MCF 10A (cell line): ENCODE data around the gene ACE. TPM values are rescaled to one million over a fixed set of nuclear protein-coding genes. Genes with fewer than 3 reads are reported as not detected.

Experiments
- BruUV-seq: library from RNA; stranded (reverse); fragments of 400-500 nt; replicated peaks from 2 replicates; lab custom pipeline; 2021; lab: Mats Ljungman, UMichigan
- CTCF ChIA-PET: fragments of 300-600 bp; sonication (Branson Sonifier 250); formaldehyde crosslinking; extraction: SDS; loops from one replicate; lab custom pipeline; 2021; ENCODE audit warnings: antibody characterized with exemption, inconsistent platforms; lab: Yijun Ruan, JAX
- POLR2A ChIA-PET: fragments of 300-600, 350-650 bp; sonication (Branson Sonifier 250); formaldehyde crosslinking; extraction: SDS; loops from one replicate; lab custom pipeline; 2020; ENCODE audit warnings: antibody characterized with exemption, inconsistent platforms; lab: Yijun Ruan, JAX
- DNase-seq: peaks from one replicate; pipeline ENCODE4 v3.0.0-alpha.2; 2018; ENCODE audit not compliant: unreplicated experiment
- H3K27ac Mint-ChIP-seq: one replicate; pipeline ENCODE4 v1.8.0; 2022; ENCODE audit warnings: mild to moderate bottlenecking, low read depth, mixed read lengths; ENCODE audit not compliant: unreplicated experiment
- H3K27me3 Mint-ChIP-seq: one replicate; pipeline ENCODE4 v1.8.0; 2022; ENCODE audit warnings: mixed read lengths; ENCODE audit not compliant: insufficient read depth, unreplicated experiment
- H3K36me3 Mint-ChIP-seq: one replicate; pipeline ENCODE4 v1.8.0; 2022; ENCODE audit warnings: mild to moderate bottlenecking, moderate library complexity, mixed read lengths; ENCODE audit not compliant: insufficient read depth, unreplicated experiment
- H3K4me1 Mint-ChIP-seq: one replicate; pipeline ENCODE4 v1.8.0; 2022; ENCODE audit warnings: mixed read lengths; ENCODE audit not compliant: insufficient read depth, unreplicated experiment
- H3K4me3 Mint-ChIP-seq: one replicate; pipeline ENCODE4 v1.8.0; 2022; ENCODE audit warnings: mild to moderate bottlenecking, moderate library complexity, mixed read lengths; ENCODE audit not compliant: unreplicated experiment
- H3K9me3 Mint-ChIP-seq: one replicate; pipeline ENCODE4 v1.8.0; 2022; ENCODE audit warnings: mixed read lengths; ENCODE audit not compliant: unreplicated experiment
- intact Hi-C: fragments of 100-400 bp; cut with micrococcal nuclease; formaldehyde crosslinking; loops from 2 replicates; pipeline ENCODE4 v1.14.1; 2022
- total RNA-seq: library from RNA; stranded (reverse); gene quantifications from 2 replicates; pipeline ENCODE4 v1.2.3, GENCODE V29; 2022
- TF ChIP-seq, protein P1 (sequence below): fragments of 200-600 bp; IDR thresholded peaks from one replicate; pipeline ENCODE4 v1.8.0; 2022; ENCODE audit warnings: antibody characterized with exemption, mild to moderate bottlenecking; ENCODE audit not compliant: unreplicated experiment

The ACE gene
- total RNA-seq, 1 experiment from 2014 or later, result 0.30 TPM

DNA sequence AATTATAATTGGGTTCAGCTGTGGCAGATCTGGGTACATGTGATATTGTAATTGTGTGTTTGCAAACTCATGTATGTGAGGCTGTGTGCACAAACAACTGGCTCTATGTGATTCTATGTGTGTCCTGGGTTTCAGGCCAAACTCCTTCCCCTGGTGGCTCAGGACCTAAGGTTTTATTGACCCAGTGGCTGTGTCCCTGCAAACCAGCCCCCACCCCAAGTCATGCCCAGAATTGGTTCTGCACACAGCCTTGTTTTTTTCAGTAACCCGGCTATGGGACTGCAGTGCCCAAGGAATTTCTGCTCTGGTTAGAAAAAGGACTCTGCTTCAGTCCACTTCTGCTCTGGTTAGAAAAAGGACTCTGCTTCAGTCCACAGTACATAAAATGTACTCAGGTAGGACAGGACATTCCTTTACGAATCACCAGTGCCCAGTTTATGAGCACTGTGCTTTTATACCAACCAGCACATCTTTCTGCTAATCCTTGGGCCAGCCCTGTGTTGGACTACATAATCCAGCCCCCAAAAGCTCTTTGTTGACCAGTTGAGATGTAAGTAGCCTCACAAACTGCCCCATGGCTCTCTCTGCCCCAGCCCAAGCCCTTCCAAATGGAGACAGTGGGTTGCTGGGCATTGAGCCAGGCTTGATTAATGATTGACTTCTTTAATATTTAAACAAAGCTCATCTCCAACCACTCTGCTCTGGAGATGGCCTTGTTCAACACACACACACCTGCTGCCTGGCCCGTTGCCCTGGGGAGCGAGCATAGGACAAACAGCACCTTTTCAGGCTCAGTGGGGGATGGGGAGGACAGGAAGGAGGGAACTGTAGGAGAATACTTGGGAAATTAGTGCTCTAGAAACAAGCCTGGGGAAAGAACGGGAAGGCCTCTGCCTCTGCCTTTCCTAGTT lies 43.4 kb downstream of the ACE start:
- intact Hi-C loops, result no loop called here

DNA sequence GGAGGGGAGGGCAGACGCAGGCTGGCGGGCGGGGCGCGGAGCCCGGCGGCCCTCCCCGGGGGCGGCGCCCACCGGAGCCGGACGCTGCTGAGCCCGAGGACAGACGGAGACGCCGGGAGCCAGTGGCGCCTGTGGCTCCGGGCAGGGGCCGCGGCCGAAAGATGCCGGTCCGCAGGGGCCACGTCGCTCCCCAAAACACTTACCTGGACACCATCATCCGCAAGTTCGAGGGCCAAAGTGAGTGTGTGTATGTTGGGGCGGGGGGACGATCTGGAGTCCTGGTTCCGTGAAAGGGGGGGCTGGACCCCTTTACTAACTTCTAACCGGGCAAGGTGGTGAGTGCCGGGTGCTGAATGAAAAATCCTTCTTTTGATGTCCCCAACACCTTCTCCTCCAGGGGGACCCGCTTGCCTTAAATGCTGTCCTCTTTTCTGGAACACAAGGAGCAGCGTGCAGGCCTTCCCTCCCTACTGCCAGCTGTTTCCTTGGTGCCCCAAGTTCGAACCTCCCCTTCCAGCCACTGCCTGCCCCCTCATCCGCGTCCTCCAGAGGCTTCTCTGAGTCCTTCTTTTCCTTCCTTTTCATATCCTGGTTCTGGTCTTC lies 46.5 kb downstream of the ACE start, which contains the start of gene KCNH6:
KCNH6 (plus strand) TSS at position 106 of the 603 bp plus-strand sequence; CDS start at position 162, 56 bp downstream.
- TF ChIP-seq, protein P1, sequence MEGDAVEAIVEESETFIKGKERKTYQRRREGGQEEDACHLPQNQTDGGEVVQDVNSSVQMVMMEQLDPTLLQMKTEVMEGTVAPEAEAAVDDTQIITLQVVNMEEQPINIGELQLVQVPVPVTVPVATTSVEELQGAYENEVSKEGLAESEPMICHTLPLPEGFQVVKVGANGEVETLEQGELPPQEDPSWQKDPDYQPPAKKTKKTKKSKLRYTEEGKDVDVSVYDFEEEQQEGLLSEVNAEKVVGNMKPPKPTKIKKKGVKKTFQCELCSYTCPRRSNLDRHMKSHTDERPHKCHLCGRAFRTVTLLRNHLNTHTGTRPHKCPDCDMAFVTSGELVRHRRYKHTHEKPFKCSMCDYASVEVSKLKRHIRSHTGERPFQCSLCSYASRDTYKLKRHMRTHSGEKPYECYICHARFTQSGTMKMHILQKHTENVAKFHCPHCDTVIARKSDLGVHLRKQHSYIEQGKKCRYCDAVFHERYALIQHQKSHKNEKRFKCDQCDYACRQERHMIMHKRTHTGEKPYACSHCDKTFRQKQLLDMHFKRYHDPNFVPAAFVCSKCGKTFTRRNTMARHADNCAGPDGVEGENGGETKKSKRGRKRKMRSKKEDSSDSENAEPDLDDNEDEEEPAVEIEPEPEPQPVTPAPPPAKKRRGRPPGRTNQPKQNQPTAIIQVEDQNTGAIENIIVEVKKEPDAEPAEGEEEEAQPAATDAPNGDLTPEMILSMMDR, result no peak
- intact Hi-C loops, result no loop called here
- Mint-ChIP-seq H3K4me1 (no peaks in the 10 kb centered on the region), H3K4me3 (peak within 1 kb of the TSS; percentile 4), H3K27me3 (peaks cover 37% of the 10 kb centered on the region), H3K36me3 (no peaks in the 10 kb centered on the region), H3K27ac (no peak within 1 kb of the TSS), H3K9me3 (no peaks in the 10 kb centered on the region)
- no peak for DNase-seq
- ChIA-PET CTCF (no interaction called here), POLR2A (interaction anchor here (1.1 to 1.9 kb wide), 2 partner anchors 15 to 27 kb away, joined by 4 to 8 read pairs; partner anchors contain the start of gene DCAF7)
- no TSS peak for BruUV-seq

More for the DNA sequence above, 43.4 kb downstream of the ACE start:
- ChIA-PET POLR2A (no interaction called here), CTCF (no interaction called here)
- DNase-seq, result no peak
- no TSS peak for BruUV-seq
- Mint-ChIP-seq H3K27me3 (peaks cover 29% of the 10 kb centered on the region), H3K27ac (no peak overlapping the region), H3K9me3 (no peaks in the 10 kb centered on the region), H3K4me1 (no peaks in the 10 kb centered on the region), H3K4me3 (no peak overlapping the region), H3K36me3 (no peaks in the 10 kb centered on the region)
- TF ChIP-seq, protein P1, result no peak

DNA sequence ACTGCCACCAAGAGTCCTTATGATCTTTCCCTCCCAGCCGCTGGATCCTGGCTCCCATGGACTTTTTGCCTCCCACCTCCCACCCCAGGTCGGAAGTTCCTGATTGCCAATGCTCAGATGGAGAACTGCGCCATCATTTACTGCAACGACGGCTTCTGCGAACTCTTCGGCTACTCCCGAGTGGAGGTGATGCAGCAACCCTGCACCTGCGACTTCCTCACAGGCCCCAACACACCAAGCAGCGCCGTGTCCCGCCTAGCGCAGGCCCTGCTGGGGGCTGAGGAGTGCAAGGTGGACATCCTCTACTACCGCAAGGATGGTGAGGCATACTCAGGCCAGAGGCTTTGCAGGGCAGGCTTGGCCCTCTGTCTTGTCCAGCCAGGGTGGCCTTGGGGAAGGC lies 47.2 kb downstream of the ACE start:
- CTCF ChIA-PET, result interaction anchor here (1.0 kb wide), 1 partner anchor 78 kb away, joined by 5 read pairs; the partner anchor contains the start of gene CYB561
- DNase-seq, result no peak
- H3K36me3 Mint-ChIP-seq, result no peaks in the 10 kb centered on the region
- POLR2A ChIA-PET, result no interaction called here
- H3K4me3 Mint-ChIP-seq, result peak overlapping the region; percentile 4
- H3K9me3 Mint-ChIP-seq, result no peaks in the 10 kb centered on the region
- TF ChIP-seq, protein P1, result no peak
- no peak overlapping the region for H3K27ac Mint-ChIP-seq
- no peaks in the 10 kb centered on the region for H3K4me1 Mint-ChIP-seq
- peaks cover 37% of the 10 kb centered on the region for H3K27me3 Mint-ChIP-seq
- intact Hi-C loops, result no loop called here
- BruUV-seq, result no TSS peak
